ENCODE data around the gene PDHX.
A peak's percentile ranks its signal among the peaks of the same experiment; 100 is the strongest.
"Not testable (repeated sequence)": the region's sequence is repeated elsewhere in the genome, so short reads cannot be mapped to it uniquely, and the experiment has no call there.

PDHX gene

GRCh38 chr11:34913556-34913955 is 2.9 kb upstream of the PDHX start:
- H3K27ac ChIP-seq (ENCODE audit: low read length); H3K36me3 ChIP-seq (ENCODE audit: control insufficient read depth, low read depth, low read length); H3K9ac ChIP-seq (ENCODE audit: low read length); H3K9me3 ChIP-seq (ENCODE audit: control insufficient read depth, low read depth, low read length); H3K4me3 ChIP-seq (ENCODE audit: low read length); H3K27me3 ChIP-seq (ENCODE audit: control insufficient read depth, insufficient read depth, low read length): not testable (repeated sequence)
- H3K4me1 ChIP-seq (ENCODE audit: control insufficient read depth, low read depth, low read length) = peaks cover 14% of the 10 kb centered on the region

GRCh38 chr11:34915136-34916014 is 1.0 kb upstream of the PDHX start:
- no peaks in the 10 kb centered on the region for H3K36me3 ChIP-seq (ENCODE audit: control insufficient read depth, low read depth, low read length)
- H3K4me1 ChIP-seq (ENCODE audit: control insufficient read depth, low read depth, low read length) = peaks cover 11% of the 10 kb centered on the region
- peak overlapping the region; percentile 93 for H3K4me3 ChIP-seq (ENCODE audit: low read length)
- no peaks in the 10 kb centered on the region for H3K27me3 ChIP-seq (ENCODE audit: control insufficient read depth, insufficient read depth, low read length)
- no peaks in the 10 kb centered on the region for H3K9me3 ChIP-seq (ENCODE audit: control insufficient read depth, low read depth, low read length)
- H3K9ac ChIP-seq (ENCODE audit: low read length) = peak overlapping the region; percentile 94
- peak overlapping the region; percentile 80 for H3K27ac ChIP-seq (ENCODE audit: low read length)

DNA sequence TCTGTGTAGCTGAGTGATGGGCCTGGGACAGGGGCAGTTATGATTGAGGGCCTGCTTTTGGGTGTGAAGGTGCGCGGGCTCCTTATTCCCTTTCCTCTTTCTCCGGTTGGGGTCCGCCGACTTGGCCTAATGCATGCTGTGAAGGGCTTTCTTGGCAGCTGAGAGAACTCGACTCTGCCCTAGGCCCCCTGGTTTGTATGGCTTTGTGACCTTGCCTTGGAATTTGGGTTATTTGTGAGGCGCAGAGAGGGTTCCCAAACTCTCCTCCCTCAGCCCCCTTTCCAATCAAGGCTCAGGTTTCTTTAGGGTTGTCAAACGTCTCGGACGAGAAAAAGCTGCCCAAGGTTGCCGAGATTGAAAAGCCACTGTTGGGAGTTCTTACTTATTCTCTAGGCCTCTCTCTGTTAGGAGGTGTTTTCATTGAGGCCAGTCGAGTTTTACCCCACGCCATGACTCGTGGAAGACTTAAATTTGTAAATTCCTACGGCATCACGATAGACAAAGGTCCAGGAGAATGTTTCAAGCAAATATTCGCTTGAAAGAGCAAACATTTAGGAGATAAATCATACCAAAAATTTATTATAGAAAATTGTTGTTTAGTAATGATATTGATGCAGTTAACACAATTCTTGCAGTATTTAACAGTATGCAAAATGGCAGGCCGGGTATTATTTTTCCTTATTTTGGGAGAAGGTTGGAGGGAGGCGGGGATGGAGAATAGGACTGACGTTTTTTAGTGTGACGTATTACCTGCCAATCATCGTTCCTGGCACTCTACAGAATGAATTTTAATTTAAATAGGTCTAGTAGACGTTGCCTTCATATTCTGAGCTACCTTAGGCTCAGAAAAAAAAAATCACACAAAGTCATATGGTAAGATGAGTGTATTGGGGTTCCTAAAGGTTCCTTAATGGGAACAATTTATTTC is 689 bp downstream of the PDHX start:
- no peaks in the 10 kb centered on the region for H3K27me3 ChIP-seq (ENCODE audit: control insufficient read depth, insufficient read depth, low read length)
- peak overlapping the region; percentile 93 for H3K4me3 ChIP-seq (ENCODE audit: low read length)
- H3K9me3 ChIP-seq (ENCODE audit: control insufficient read depth, low read depth, low read length) = no peaks in the 10 kb centered on the region
- H3K36me3 ChIP-seq (ENCODE audit: control insufficient read depth, low read depth, low read length) = peaks cover 3% of the 10 kb centered on the region
- peak overlapping the region; percentile 91 for H3K27ac ChIP-seq (ENCODE audit: low read length)
- peak overlapping the region; percentile 89 for H3K9ac ChIP-seq (ENCODE audit: low read length)
- H3K4me1 ChIP-seq (ENCODE audit: control insufficient read depth, low read depth, low read length) = peaks cover 11% of the 10 kb centered on the region

DNA sequence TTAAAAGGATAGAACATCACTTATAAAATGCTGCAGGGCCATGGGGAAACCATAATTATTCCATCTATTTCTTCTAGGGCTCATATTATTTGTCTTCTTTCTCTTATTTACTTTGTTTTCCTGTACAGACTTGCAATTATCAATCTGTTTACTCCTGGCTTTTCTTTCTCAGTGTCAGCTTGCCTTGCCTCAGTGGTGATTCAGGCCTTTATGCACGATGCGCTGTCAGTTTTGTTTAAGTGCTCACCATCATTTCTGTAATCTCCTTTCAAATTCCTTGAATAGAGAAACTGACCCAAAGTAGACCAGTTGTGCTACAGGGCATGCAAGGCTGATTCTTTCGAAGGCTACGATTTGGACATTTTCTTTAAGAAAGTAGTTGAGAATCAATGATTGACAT is 4.7 kb downstream of the PDHX start:
- no peak overlapping the region for H3K27ac ChIP-seq (ENCODE audit: low read length)
- peaks cover 3% of the 10 kb centered on the region for H3K36me3 ChIP-seq (ENCODE audit: control insufficient read depth, low read depth, low read length)

DNA sequence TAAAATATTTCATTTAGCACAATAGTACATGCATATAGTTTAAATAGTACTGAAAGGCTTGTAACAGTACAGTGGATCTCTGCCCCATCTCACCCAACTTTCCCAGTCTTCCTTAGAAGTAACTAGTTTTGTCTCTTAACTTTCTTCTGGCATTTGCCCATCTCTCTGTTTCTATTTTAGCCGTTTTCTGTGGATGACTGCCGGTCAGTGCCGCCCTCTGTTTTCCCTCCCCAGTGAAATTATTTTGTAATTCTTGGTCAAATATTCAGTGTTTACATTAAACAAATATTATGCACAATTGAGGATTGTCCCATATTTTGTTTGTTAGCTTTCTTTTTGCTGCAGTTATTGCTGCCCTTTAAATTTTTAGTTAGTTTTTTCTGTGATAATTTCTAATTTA is 8.3 kb downstream of the PDHX start:
- H3K36me3 ChIP-seq (ENCODE audit: control insufficient read depth, low read depth, low read length) = peaks cover 3% of the 10 kb centered on the region
- no peaks in the 10 kb centered on the region for H3K9me3 ChIP-seq (ENCODE audit: control insufficient read depth, low read depth, low read length)
- H3K27ac ChIP-seq (ENCODE audit: low read length) = no peak overlapping the region
- H3K4me1 ChIP-seq (ENCODE audit: control insufficient read depth, low read depth, low read length) = peaks cover 2% of the 10 kb centered on the region
- H3K27me3 ChIP-seq (ENCODE audit: control insufficient read depth, insufficient read depth, low read length) = no peaks in the 10 kb centered on the region
- no peak overlapping the region for H3K4me3 ChIP-seq (ENCODE audit: low read length)
- no peak overlapping the region for H3K9ac ChIP-seq (ENCODE audit: low read length)

More for the DNA sequence above, 4.7 kb downstream of the PDHX start:
- Histone ChIP-seq H3K9me3 (ENCODE audit: control insufficient read depth, low read depth, low read length) (no peaks in the 10 kb centered on the region), H3K27me3 (ENCODE audit: control insufficient read depth, insufficient read depth, low read length) (no peaks in the 10 kb centered on the region), H3K4me1 (ENCODE audit: control insufficient read depth, low read depth, low read length) (peaks cover 6% of the 10 kb centered on the region), H3K4me3 (ENCODE audit: low read length) (no peak overlapping the region), H3K9ac (ENCODE audit: low read length) (no peak overlapping the region)

DNA sequence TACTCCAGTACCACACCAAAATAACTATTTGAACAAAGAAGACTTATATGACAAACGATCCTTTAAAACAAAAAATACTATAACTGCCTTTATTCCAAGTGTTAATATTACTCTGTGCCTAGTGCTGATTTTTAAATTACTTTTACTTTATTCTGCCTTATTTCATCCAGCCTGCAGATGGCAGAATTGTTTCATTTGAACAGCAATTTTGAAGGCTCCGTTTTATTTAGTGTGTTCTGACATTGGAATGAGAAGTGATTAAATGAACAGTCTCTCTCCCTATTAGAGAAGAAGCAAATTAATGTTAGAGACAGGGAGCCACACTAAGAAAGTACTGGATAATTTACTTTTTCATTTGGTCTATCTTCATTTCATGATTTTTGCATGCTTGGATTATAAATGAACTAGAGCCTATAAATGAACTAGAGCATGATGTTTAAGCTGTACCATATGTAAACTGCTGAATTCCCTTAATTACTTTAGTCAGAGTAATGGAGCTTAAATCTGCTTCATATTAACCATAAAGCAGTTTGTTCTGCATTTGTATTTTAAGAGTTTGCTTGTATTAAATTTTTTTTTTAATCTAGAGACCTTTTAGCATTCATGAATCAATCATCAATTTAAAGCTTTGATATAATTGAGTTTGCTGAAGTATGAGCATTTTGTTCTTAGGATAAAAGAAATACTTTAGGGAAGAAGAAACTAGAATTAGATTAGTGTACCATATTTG is 9.8 kb downstream of the PDHX start:
- H3K27ac ChIP-seq (ENCODE audit: low read length) = no peak overlapping the region

GRCh38 chr11:34926831-34927132 is 10.4 kb downstream of the PDHX start:
- Histone ChIP-seq H3K27ac (ENCODE audit: low read length) (no peak overlapping the region), H3K9me3 (ENCODE audit: control insufficient read depth, low read depth, low read length) (no peaks in the 10 kb centered on the region), H3K4me3 (ENCODE audit: low read length) (no peak overlapping the region), H3K4me1 (ENCODE audit: control insufficient read depth, low read depth, low read length) (peaks cover 6% of the 10 kb centered on the region), H3K27me3 (ENCODE audit: control insufficient read depth, insufficient read depth, low read length) (no peaks in the 10 kb centered on the region), H3K9ac (ENCODE audit: low read length) (no peak overlapping the region), H3K36me3 (ENCODE audit: control insufficient read depth, low read depth, low read length) (peaks cover 3% of the 10 kb centered on the region)

More for the DNA sequence above, 9.8 kb downstream of the PDHX start:
- Histone ChIP-seq H3K9ac (ENCODE audit: low read length) (no peak overlapping the region), H3K9me3 (ENCODE audit: control insufficient read depth, low read depth, low read length) (no peaks in the 10 kb centered on the region), H3K27me3 (ENCODE audit: control insufficient read depth, insufficient read depth, low read length) (no peaks in the 10 kb centered on the region), H3K36me3 (ENCODE audit: control insufficient read depth, low read depth, low read length) (peaks cover 3% of the 10 kb centered on the region), H3K4me1 (ENCODE audit: control insufficient read depth, low read depth, low read length) (peaks cover 6% of the 10 kb centered on the region), H3K4me3 (ENCODE audit: low read length) (no peak overlapping the region)

- peaks cover 9% of the 10 kb centered on the region for H3K36me3 ChIP-seq (ENCODE audit: control insufficient read depth, low read depth, low read length)
- no peak overlapping the region for H3K27ac ChIP-seq (ENCODE audit: low read length)
- H3K4me1 ChIP-seq (ENCODE audit: control insufficient read depth, low read depth, low read length) = peaks cover 6% of the 10 kb centered on the region
- no peak overlapping the region for H3K4me3 ChIP-seq (ENCODE audit: low read length)
- H3K9ac ChIP-seq (ENCODE audit: low read length) = no peak overlapping the region
- H3K27me3 ChIP-seq (ENCODE audit: control insufficient read depth, insufficient read depth, low read length) = no peaks in the 10 kb centered on the region
- H3K9me3 ChIP-seq (ENCODE audit: control insufficient read depth, low read depth, low read length) = no peaks in the 10 kb centered on the region
Observed at GRCh38 chr11:34928268-34928959, 12.0 kb downstream of the PDHX start.

DNA sequence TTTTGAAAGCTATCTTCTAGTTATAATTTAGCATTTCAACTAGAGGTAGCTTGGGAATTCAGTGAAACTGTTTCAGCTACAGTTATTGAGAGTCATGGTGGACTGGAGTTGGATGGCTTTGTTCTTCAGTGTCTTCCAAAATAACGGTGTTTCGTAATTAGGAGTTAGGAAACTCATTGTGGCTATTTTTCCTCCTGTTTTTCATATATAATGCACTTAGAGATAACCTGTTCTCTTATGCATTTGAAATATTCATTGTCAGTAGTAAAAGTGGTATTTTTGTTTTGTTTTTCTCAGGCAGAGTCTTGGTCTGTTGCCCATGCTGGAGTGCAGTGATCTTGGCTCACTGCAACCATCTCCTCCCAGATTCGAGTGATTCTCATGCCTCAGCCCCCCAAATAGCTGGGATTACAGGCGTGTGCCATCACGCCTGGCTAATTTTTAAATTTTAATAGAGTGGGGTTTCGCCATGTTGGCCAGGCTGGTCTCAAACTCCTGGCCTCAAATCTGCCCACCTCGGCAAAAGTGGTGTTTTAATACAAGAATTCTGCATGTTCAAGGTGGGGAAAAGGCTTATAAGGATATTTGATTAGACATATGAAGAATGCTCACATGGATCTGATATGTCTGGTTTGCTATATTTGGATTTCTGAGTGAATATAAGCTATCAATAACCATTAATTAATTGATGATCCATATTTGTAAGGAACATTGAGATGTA is 12.7 kb downstream of the PDHX start:
- Histone ChIP-seq H3K4me1 (ENCODE audit: control insufficient read depth, low read depth, low read length) (peaks cover 6% of the 10 kb centered on the region), H3K27me3 (ENCODE audit: control insufficient read depth, insufficient read depth, low read length) (no peaks in the 10 kb centered on the region), H3K9ac (ENCODE audit: low read length) (no peak overlapping the region), H3K4me3 (ENCODE audit: low read length) (no peak overlapping the region), H3K9me3 (ENCODE audit: control insufficient read depth, low read depth, low read length) (no peaks in the 10 kb centered on the region), H3K36me3 (ENCODE audit: control insufficient read depth, low read depth, low read length) (peaks cover 11% of the 10 kb centered on the region), H3K27ac (ENCODE audit: low read length) (no peak overlapping the region)

DNA sequence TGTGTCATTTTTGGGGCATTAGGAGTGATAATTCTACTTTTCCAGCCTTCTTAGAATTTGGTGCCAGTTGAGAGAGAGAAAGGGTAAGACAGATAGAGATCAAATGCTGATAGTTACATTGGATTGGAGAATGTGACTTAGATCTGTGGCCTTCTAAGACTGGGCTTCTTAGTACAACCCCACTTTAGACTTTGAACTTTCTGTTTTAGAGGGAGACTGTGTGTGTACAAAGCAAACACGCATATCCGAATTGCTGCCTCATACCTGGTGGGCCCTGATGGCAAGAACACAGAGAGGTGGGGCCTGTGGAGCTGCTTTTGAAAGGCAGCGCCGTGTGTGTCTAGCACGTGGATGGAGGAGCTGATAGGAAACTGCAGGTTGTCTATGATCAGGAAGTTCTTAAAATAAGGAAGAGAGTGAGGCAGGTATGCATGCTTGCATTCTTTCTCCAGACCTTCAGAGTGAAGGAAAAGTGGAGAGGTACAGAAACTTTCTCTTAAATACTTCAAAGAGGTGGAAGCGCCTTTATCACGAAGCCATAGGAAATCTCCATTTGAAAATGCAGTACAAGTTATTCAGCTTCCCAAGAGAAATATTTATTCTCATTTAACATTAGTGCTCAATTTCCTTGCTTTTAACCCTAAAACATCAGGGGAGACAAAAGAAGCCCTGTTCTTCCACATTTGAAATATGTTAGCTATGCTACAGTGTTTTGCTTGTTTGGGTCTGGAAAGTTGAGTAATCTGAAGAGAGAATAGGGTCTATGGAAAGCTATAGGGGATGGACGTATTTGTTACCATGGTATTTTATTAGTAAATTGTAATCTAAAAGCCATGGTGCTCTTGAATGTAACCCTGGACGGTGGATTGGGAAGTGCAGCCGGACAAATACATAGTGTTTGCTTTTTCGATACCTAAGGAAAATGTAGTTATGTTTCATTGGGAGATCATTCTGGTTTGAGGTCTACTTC is 13.7 kb downstream of the PDHX start:
- H3K9ac ChIP-seq (ENCODE audit: low read length) = no peak overlapping the region
- H3K9me3 ChIP-seq (ENCODE audit: control insufficient read depth, low read depth, low read length) = no peaks in the 10 kb centered on the region
- H3K27ac ChIP-seq (ENCODE audit: low read length) = no peak overlapping the region
- H3K36me3 ChIP-seq (ENCODE audit: control insufficient read depth, low read depth, low read length) = peaks cover 11% of the 10 kb centered on the region
- H3K4me3 ChIP-seq (ENCODE audit: low read length) = no peak overlapping the region
- H3K4me1 ChIP-seq (ENCODE audit: control insufficient read depth, low read depth, low read length) = peaks cover 6% of the 10 kb centered on the region
- no peaks in the 10 kb centered on the region for H3K27me3 ChIP-seq (ENCODE audit: control insufficient read depth, insufficient read depth, low read length)

All from iPS-18a (cell line).